ENCODE data around the gene TTLL5.
A peak's percentile ranks its signal among the peaks of the same experiment; 100 is the strongest.

TTLL5 gene

GRCh38 chr14:75805646-75806045, 144.6 kb downstream of the TTLL5 start:
- no peak for DNase-seq

- DNase-seq: no peak
Observed at GRCh38 chr14:75806352-75806832, 145.3 kb downstream of the TTLL5 start.

GRCh38 chr14:75807667-75808360, 146.8 kb downstream of the TTLL5 start:
- no peak for DNase-seq

- DNase-seq: peak in 1 of 2 donors; percentile 8
Observed at GRCh38 chr14:75811136-75811829, 150.2 kb downstream of the TTLL5 start.

GRCh38 chr14:75811872-75812499, 150.9 kb downstream of the TTLL5 start:
- no peak for DNase-seq

GRCh38 chr14:75812622-75813021, 151.6 kb downstream of the TTLL5 start:
- no peak for DNase-seq

- no peak for DNase-seq
Observed at GRCh38 chr14:75820761-75821160, 159.7 kb downstream of the TTLL5 start.

- no peak for DNase-seq
Observed at GRCh38 chr14:75821831-75822521, 160.9 kb downstream of the TTLL5 start.

GRCh38 chr14:75822522-75823141, 161.6 kb downstream of the TTLL5 start:
- DNase-seq: no peak

- no peak for DNase-seq
Observed at GRCh38 chr14:75823334-75823733, 162.3 kb downstream of the TTLL5 start.

- no peak for DNase-seq
Observed at GRCh38 chr14:75824318-75824717, 163.3 kb downstream of the TTLL5 start.

GRCh38 chr14:75825147-75825592, 164.1 kb downstream of the TTLL5 start:
- DNase-seq: no peak

- no peak for DNase-seq
Observed at GRCh38 chr14:75826599-75826998, 165.6 kb downstream of the TTLL5 start.

- no peak for DNase-seq
Observed at GRCh38 chr14:75827331-75827730, 166.3 kb downstream of the TTLL5 start.

GRCh38 chr14:75829316-75829715, 168.3 kb downstream of the TTLL5 start:
- DNase-seq: no peak

- DNase-seq: peak; percentile 62 to 64
Observed at GRCh38 chr14:75831455-75831854, 170.4 kb downstream of the TTLL5 start.

- DNase-seq: peak; percentile 5 to 13
Observed at GRCh38 chr14:75831952-75832351, 170.9 kb downstream of the TTLL5 start.

GRCh38 chr14:75832621-75833297, 171.7 kb downstream of the TTLL5 start:
- no peak for DNase-seq

GRCh38 chr14:75833326-75834020, 172.4 kb downstream of the TTLL5 start:
- no peak for DNase-seq

- no peak for DNase-seq
Observed at GRCh38 chr14:75835156-75835725, 174.2 kb downstream of the TTLL5 start.

- DNase-seq: no peak
Observed at GRCh38 chr14:75835737-75836136, 174.7 kb downstream of the TTLL5 start.
